Sigmoid colon (tissue), 4 donors: Measurements from ENCODE around the gene UNC5C.

Source experiments
- CTCF ChIP-seq, 4 experiments: fragments of 450-650 bp in 3 of 4; fragments of 200-600 bp in 1 of 4; IDR thresholded peaks; one replicate each; pipeline ENCODE4 v1.5.1; 2016 to 2019; ENCODE audit warnings: antibody characterized with exemption in 4 of 4, mild to moderate bottlenecking in 3 of 4, moderate library complexity in 2 of 4
- EP300 ChIP-seq, 4 donors: sonication (generic); formaldehyde crosslinking; IDR thresholded peaks; one replicate each; pipeline ENCODE4 v1.6.1; 2017; ENCODE audit warnings: antibody characterized with exemption in 4 of 4
- POLR2AphosphoS5 ChIP-seq, 4 donors: sonication (generic); formaldehyde crosslinking; IDR thresholded peaks; one replicate each; pipeline ENCODE4 v1.6.1; 2017; ENCODE audit warnings: antibody characterized with exemption in 4 of 4

DNA sequence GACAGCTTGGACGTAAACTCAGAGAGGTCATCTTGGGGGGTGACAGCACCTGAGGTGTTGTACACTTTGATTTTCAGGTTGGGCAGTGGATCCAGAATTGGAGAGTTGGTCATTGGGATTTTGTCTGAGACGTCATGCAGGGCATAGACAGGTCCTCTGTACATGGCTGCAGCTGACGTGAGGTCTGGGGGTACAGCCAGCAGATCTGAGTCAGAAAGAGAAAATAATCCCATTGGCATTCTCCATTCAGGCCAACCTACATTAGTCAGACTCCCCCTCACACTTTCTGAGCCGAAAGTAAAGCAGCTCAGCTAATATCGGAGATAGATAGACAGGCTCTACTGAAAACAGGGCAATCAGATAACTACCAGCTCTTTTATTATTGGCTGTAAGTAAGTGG lies 329.7 kb downstream of the UNC5C start:
- no peak for TF ChIP-seq CTCF (IDR thresholded peaks at IDR 0.05)
- no peak for TF ChIP-seq EP300 (IDR thresholded peaks at IDR 0.05)
- TF ChIP-seq POLR2AphosphoS5 (IDR thresholded peaks at IDR 0.05) = no peak
